HEK293 (cell line): ENCODE measurements around the gene SALL1.

Experiments used
- CTCF ChIA-PET: fragments of 350-600 bp; formaldehyde crosslinking; extraction: SDS; loops from one replicate; lab custom pipeline; 2021; ENCODE audit warnings: antibody characterized with exemption; lab: Yijun Ruan, JAX
- POLR2A ChIA-PET: fragments of 300-600 bp; formaldehyde crosslinking; extraction: SDS; loops from one replicate; lab custom pipeline; 2020; ENCODE audit warnings: antibody characterized with exemption, inconsistent platforms; lab: Yijun Ruan, JAX
- H3K27ac ChIP-seq: fragments of 200-500 bp; sonication (Bioruptor generic); 2 replicates; pipeline ENCODE4 v1.5.1; 2014; ENCODE audit warnings: low read depth, low read length, control low read depth, inconsistent platforms; ENCODE audit errors: extremely low read depth
- H3K36me3 ChIP-seq, 2 experiments: fragments of 200-500 bp in 1 of 2; sonication (Bioruptor generic) in 1 of 2; 1 replicate in 1 of 2; 2 replicates in 1 of 2; pipeline ENCODE4 v1.5.1; 2014 to 2017; ENCODE audit warnings: inconsistent platforms in 2 of 2, low read length in 2 of 2; ENCODE audit not compliant: control insufficient read depth in 2 of 2, insufficient read depth in 1 of 2
- H3K4me1 ChIP-seq: fragments of 200-500 bp; sonication (Bioruptor generic); 2 replicates; pipeline ENCODE4 v1.5.1; 2014; ENCODE audit warnings: mild to moderate bottlenecking, low read length, inconsistent platforms; ENCODE audit not compliant: control insufficient read depth, insufficient read depth
- H3K4me3 ChIP-seq: 2 replicates; pipeline ENCODE4 v1.5.1; 2011; ENCODE audit warnings: low read depth, mild to moderate bottlenecking, control low read depth, low read length, moderate library complexity
- H3K9me3 ChIP-seq: fragments of 200-500 bp; sonication (Bioruptor generic); 2 replicates; pipeline ENCODE4 v1.5.1; 2014; ENCODE audit warnings: low read depth, low read length, inconsistent platforms; ENCODE audit not compliant: control insufficient read depth, insufficient read depth
- ELK4 ChIP-seq: IDR thresholded peaks from 2 replicates; pipeline ENCODE4 v1.6.1; 2011; ENCODE audit warnings: mild to moderate bottlenecking, low read depth, low read length, borderline replicate concordance
- FEZF1 ChIP-seq: fragments of 450-650 bp; formaldehyde crosslinking; IDR thresholded peaks from 2 replicates; pipeline ENCODE4 v1.5.1; 2016; ENCODE audit warnings: missing biosample characterization, missing genetic modification characterization
- HIC1 ChIP-seq: fragments of 450-650 bp; formaldehyde crosslinking; IDR thresholded peaks from 2 replicates; pipeline ENCODE4 v1.5.1; 2016; ENCODE audit warnings: missing biosample characterization, missing genetic modification characterization
- MZF1 ChIP-seq: fragments of 450-650 bp; formaldehyde crosslinking; IDR thresholded peaks from 2 replicates; pipeline ENCODE4 v1.5.1; 2017; ENCODE audit warnings: missing biosample characterization, missing genetic modification characterization, borderline replicate concordance
- OVOL3 ChIP-seq: fragments of 450-650 bp; formaldehyde crosslinking; IDR thresholded peaks from 2 replicates; pipeline ENCODE4 v1.5.1; 2016; ENCODE audit warnings: missing biosample characterization, missing genetic modification characterization
- SP2 ChIP-seq: fragments of 450-650 bp; formaldehyde crosslinking; IDR thresholded peaks from 2 replicates; pipeline ENCODE4 v1.5.1; 2016; ENCODE audit warnings: missing biosample characterization, missing genetic modification characterization
- TRIM28 ChIP-seq: IDR thresholded peaks from 2 replicates; pipeline ENCODE4 v1.6.1; 2011; ENCODE audit warnings: low read length, control low read depth, borderline replicate concordance
- ZBTB17 ChIP-seq: fragments of 450-650 bp; formaldehyde crosslinking; IDR thresholded peaks from 2 replicates; pipeline ENCODE4 v1.5.1; 2016; ENCODE audit warnings: missing biosample characterization, missing genetic modification characterization
- ZNF114 ChIP-seq: fragments of 450-650 bp; formaldehyde crosslinking; IDR thresholded peaks from 2 replicates; pipeline ENCODE4 v1.5.0; 2017; ENCODE audit warnings: missing biosample characterization, missing genetic modification characterization
- ZNF146 ChIP-seq: fragments of 450-650 bp; formaldehyde crosslinking; IDR thresholded peaks from 2 replicates; pipeline ENCODE4 v1.5.1; 2016; ENCODE audit warnings: missing biosample characterization, missing genetic modification characterization
- ZNF211 ChIP-seq: fragments of 450-650 bp; formaldehyde crosslinking; IDR thresholded peaks from 2 replicates; pipeline ENCODE4 v1.5.1; 2016; ENCODE audit warnings: low read depth, missing biosample characterization, missing genetic modification characterization
- ZNF221 ChIP-seq: fragments of 450-650 bp; formaldehyde crosslinking; IDR thresholded peaks from 2 replicates; pipeline ENCODE4 v1.5.1; 2017; ENCODE audit warnings: missing biosample characterization, missing genetic modification characterization, borderline replicate concordance
- ZNF248 ChIP-seq: fragments of 450-650 bp; formaldehyde crosslinking; IDR thresholded peaks from 2 replicates; pipeline ENCODE4 v1.5.1; 2017; ENCODE audit warnings: missing biosample characterization, missing genetic modification characterization
- ZNF404 ChIP-seq: fragments of 450-650 bp; formaldehyde crosslinking; IDR thresholded peaks from 2 replicates; pipeline ENCODE4 v1.5.1; 2017; ENCODE audit warnings: missing biosample characterization, missing genetic modification characterization
- ZNF416 ChIP-seq: fragments of 450-650 bp; formaldehyde crosslinking; IDR thresholded peaks from 2 replicates; pipeline ENCODE4 v1.5.1; 2016; ENCODE audit warnings: missing biosample characterization, missing genetic modification characterization
- ZNF433 ChIP-seq: fragments of 450-650 bp; formaldehyde crosslinking; IDR thresholded peaks from 2 replicates; pipeline ENCODE4 v1.5.1; 2016; ENCODE audit warnings: missing biosample characterization, missing genetic modification characterization, low read depth
- ZNF513 ChIP-seq: fragments of 450-650 bp; IDR thresholded peaks from 2 replicates; pipeline ENCODE4 v1.5.1; 2018; ENCODE audit warnings: missing biosample characterization, missing genetic modification characterization
- ZNF514 ChIP-seq: fragments of 450-650 bp; formaldehyde crosslinking; IDR thresholded peaks from 2 replicates; pipeline ENCODE4 v1.5.1; 2016; ENCODE audit warnings: missing biosample characterization, missing genetic modification characterization
- ZNF555 ChIP-seq: fragments of 450-650 bp; formaldehyde crosslinking; conservative IDR thresholded peaks from 2 replicates; pipeline ENCODE4 v1.5.1; 2017; ENCODE audit warnings: missing biosample characterization, mild to moderate bottlenecking, missing genetic modification characterization, inconsistent platforms
- ZNF561 ChIP-seq: fragments of 450-650 bp; IDR thresholded peaks from 2 replicates; pipeline ENCODE4 v1.5.1; 2018; ENCODE audit warnings: missing biosample characterization, missing genetic modification characterization, borderline replicate concordance
- ZNF600 ChIP-seq: fragments of 450-650 bp; formaldehyde crosslinking; IDR thresholded peaks from 2 replicates; pipeline ENCODE4 v1.5.1; 2016; ENCODE audit warnings: missing biosample characterization, missing genetic modification characterization
- ZNF658 ChIP-seq: fragments of 450-650 bp; formaldehyde crosslinking; IDR thresholded peaks from 2 replicates; pipeline ENCODE4; 2016; ENCODE audit warnings: missing biosample characterization, missing genetic modification characterization
- ZNF768 ChIP-seq: fragments of 450-650 bp; formaldehyde crosslinking; IDR thresholded peaks from 2 replicates; pipeline ENCODE4 v1.5.1; 2018; ENCODE audit warnings: missing biosample characterization, mild to moderate bottlenecking, missing genetic modification characterization
- ZNF776 ChIP-seq: fragments of 450-650 bp; formaldehyde crosslinking; IDR thresholded peaks from 2 replicates; pipeline ENCODE4 v1.5.0; 2017; ENCODE audit warnings: missing biosample characterization, missing genetic modification characterization, borderline replicate concordance
- ZXDB ChIP-seq: fragments of 450-650 bp; formaldehyde crosslinking; IDR thresholded peaks from 2 replicates; pipeline ENCODE4 v1.5.1; 2016; ENCODE audit warnings: missing biosample characterization, missing genetic modification characterization
- TF ChIP-seq, protein P1 (sequence below): fragments of 450-650 bp; formaldehyde crosslinking; optimal IDR thresholded peaks from 2 replicates; pipeline ENCODE3; 2016; ENCODE audit warnings: missing biosample characterization, mild to moderate bottlenecking, missing genetic modification characterization
- TF ChIP-seq, protein P2 (sequence below): fragments of 450-650 bp; formaldehyde crosslinking; IDR thresholded peaks from 2 replicates; pipeline ENCODE4 v1.5.1; 2017; ENCODE audit warnings: missing biosample characterization, missing genetic modification characterization

Gene SALL1

DNA sequence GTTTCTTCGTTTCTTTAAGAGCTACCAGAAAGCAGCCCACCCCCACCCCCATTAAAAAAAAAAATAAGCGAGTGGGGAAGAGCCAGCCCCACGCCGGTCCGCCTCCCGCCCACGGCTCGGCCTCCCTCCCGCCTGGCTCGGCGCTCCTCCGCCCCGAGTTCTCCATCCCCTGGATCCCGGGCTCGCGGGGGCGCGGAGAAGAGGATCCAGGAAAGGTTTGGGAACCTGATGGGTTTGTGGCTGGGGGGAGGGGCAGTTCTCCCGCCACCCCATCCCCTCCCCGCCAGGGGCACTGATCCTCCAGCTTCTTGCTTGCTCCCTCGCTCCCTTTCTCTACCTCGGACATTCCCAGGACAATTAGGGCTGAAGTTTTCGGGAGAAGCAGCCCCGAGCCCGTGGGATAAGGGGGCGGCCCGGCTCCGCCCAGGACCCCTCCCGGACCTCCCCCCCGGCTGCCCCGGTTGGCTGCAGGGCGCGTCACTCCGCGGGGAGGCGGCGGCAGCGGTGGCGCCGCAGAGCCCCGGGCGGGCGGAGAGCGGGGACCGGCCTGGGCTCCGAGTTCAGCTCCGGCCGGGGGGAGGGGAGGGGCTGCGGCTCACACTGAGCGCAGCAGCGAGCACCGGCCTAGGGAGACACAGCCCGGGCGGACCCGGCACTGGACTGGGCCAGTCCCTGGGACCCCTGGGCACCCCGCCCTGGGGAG, 1.0 kb upstream of the SALL1 start (continued):
- no peak for TF ChIP-seq ELK4
- no peak for TF ChIP-seq ZNF416 (tag by site-specific recombination)
- no peak for TF ChIP-seq ZNF776 (tag by site-specific recombination)
- TF ChIP-seq ZNF114 (tag by site-specific recombination), result no peak
- TF ChIP-seq ZBTB17 (tag by site-specific recombination), result peak; percentile 97
- TF ChIP-seq, all 188 proteins: peak for 49

DNA sequence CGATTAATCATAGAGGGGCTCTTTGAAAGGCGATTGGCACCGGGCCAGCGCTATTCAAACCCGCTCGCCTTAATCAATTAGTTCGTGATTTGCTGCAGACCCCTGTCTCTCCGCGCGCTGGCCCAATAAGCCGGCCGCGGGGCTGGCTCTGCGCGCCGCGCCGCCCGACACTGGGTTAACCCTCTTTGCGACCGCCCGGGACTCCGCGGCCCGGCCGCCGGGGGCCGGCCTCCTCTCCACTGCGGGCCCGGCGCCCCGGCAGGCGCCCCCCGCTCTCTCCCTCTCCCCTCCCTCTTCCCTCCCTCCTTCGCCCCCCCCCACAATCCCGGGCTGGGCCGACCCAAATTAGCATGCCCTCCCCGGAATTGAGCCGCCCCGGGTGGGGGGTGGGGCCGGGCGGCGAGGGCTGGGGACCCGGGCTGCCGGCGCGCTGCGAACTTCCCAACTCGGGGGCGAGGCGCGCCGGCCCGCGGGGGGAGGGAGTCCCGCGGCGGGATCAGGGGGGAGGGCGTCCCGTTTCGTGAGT, 428 bp upstream of the SALL1 start:
- Histone ChIP-seq H3K4me3 (peak overlapping the region; percentile 78), H3K27ac (peak overlapping the region; percentile 99), H3K9me3 (no peaks in the 10 kb centered on the region), H3K4me1 (peaks cover 18% of the 10 kb centered on the region), H3K36me3 (no peaks in the 10 kb centered on the region)
- CTCF ChIA-PET, result interaction anchor here (0.6 to 0.7 kb wide), 2 partner anchors 616 to 1049 kb away, joined by 3 read pairs; no protein-coding TSS in a partner anchor
- POLR2A ChIA-PET, result interaction anchor here (0.6 to 1.9 kb wide), 3 partner anchors 10 to 249 kb away, joined by 3 to 9 read pairs (median 3); no protein-coding TSS in a partner anchor
- no peak for TF ChIP-seq MZF1 (tag by site-specific recombination)
- no peak for TF ChIP-seq TRIM28
- TF ChIP-seq ZNF513 (tag by site-specific recombination), result no peak
- no peak for TF ChIP-seq ZNF768 (tag by site-specific recombination)
- no peak for TF ChIP-seq ZNF555 (tag by site-specific recombination)
- no peak for TF ChIP-seq OVOL3 (tag by site-specific recombination)
- no peak for TF ChIP-seq ZBTB17 (tag by site-specific recombination)
- no peak for TF ChIP-seq ZNF146
- TF ChIP-seq SP2, result peak; percentile 8; the same call in 1 of the 2 replicates
- no peak for TF ChIP-seq ZNF221 (tag by site-specific recombination)
- no peak for TF ChIP-seq HIC1 (tag by site-specific recombination)
- no peak for TF ChIP-seq ZNF514 (tag by site-specific recombination)
- TF ChIP-seq ZNF211 (tag by site-specific recombination), result no peak
- no peak for TF ChIP-seq ZXDB (tag by site-specific recombination)
- TF ChIP-seq FEZF1, result no peak
- no peak for TF ChIP-seq ZNF248 (tag by site-specific recombination)
- TF ChIP-seq, protein P1, sequence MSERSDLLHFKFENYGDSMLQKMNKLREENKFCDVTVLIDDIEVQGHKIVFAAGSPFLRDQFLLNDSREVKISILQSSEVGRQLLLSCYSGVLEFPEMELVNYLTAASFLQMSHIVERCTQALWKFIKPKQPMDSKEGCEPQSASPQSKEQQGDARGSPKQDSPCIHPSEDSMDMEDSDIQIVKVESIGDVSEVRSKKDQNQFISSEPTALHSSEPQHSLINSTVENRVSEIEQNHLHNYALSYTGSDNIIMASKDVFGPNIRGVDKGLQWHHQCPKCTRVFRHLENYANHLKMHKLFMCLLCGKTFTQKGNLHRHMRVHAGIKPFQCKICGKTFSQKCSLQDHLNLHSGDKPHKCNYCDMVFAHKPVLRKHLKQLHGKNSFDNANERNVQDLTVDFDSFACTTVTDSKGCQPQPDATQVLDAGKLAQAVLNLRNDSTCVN (tag by site-specific recombination), result no peak
- TF ChIP-seq ZNF404 (tag by site-specific recombination), result no peak
- no peak for TF ChIP-seq ZNF658 (tag by site-specific recombination)
- TF ChIP-seq, protein P2, sequence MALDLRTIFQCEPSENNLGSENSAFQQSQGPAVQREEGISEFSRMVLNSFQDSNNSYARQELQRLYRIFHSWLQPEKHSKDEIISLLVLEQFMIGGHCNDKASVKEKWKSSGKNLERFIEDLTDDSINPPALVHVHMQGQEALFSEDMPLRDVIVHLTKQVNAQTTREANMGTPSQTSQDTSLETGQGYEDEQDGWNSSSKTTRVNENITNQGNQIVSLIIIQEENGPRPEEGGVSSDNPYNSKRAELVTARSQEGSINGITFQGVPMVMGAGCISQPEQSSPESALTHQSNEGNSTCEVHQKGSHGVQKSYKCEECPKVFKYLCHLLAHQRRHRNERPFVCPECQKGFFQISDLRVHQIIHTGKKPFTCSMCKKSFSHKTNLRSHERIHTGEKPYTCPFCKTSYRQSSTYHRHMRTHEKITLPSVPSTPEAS (tag by site-specific recombination), result no peak
- no peak for TF ChIP-seq ZNF433
- no peak for TF ChIP-seq ZNF600 (tag by site-specific recombination)
- no peak for TF ChIP-seq ZNF114 (tag by site-specific recombination)
- peak; percentile 76; the same call in 1 of the 2 replicates for TF ChIP-seq ZNF561 (tag by site-specific recombination)
